ENCODE data around the gene SUN5. TPM values are rescaled to one million over a fixed set of nuclear protein-coding genes. Genes with fewer than 3 reads are reported as not detected.

SUN5 gene
- total RNA-seq, 1 experiment from 2014 or later, result not detected

GRCh38 chr20:33005132-33005566 lies 916 bp upstream of the SUN5 start:
- Histone ChIP-seq H3K4me2 (ENCODE audit: insufficient read depth, insufficient read length, low read length) (no peak overlapping the region), H3K23ac (ENCODE audit: insufficient read length, low read depth, low read length) (no peak overlapping the region), H2BK15ac (ENCODE audit: low read depth, low read length) (no peak overlapping the region), H3K27me3 (ENCODE audit: insufficient read depth, low read length) (no peaks in the 10 kb centered on the region), H3K56ac (ENCODE audit: insufficient read length, low read depth, low read length) (no peak overlapping the region), H2AK5ac (ENCODE audit: insufficient read length, low read length) (no peak overlapping the region), H2BK20ac (ENCODE audit: low read depth, low read length, poor library complexity, severe bottlenecking) (no peak overlapping the region), H3K9me3 (ENCODE audit: control insufficient read depth, low read depth, low read length) (no peaks in the 10 kb centered on the region), H2BK5ac (ENCODE audit: insufficient read length, low read length) (no peak overlapping the region), H3K18ac (ENCODE audit: insufficient read length, low read depth, low read length) (no peak overlapping the region), H3K4me1 (ENCODE audit: insufficient read depth, low read length) (no peaks in the 10 kb centered on the region), H3K14ac (ENCODE audit: insufficient read depth, low read length) (no peak overlapping the region), H4K8ac (replicated peaks; ENCODE audit: insufficient read length, low read depth, low read length) (no peak overlapping the region), H3K79me1 (ENCODE audit: insufficient read depth, low read depth, low read length, poor library complexity, severe bottlenecking) (no peaks in the 10 kb centered on the region), H4K20me1 (ENCODE audit: control insufficient read depth, insufficient read depth, insufficient read length) (no peaks in the 10 kb centered on the region), H3K4ac (ENCODE audit: low read depth, low read length) (no peak overlapping the region), H3K23me2 (ENCODE audit: insufficient read length, low read depth, low read length, poor library complexity, severe bottlenecking) (no peaks in the 10 kb centered on the region), H3K79me2 (ENCODE audit: insufficient read depth, low read length) (no peaks in the 10 kb centered on the region), H3K9ac (ENCODE audit: extremely low read depth, insufficient read length, low read length) (no peak overlapping the region), H4K5ac (ENCODE audit: insufficient read length, low read depth, low read length) (no peak overlapping the region), H4K91ac (ENCODE audit: insufficient read length, low read depth, low read length) (no peak overlapping the region), H2AFZ (ENCODE audit: low read length) (no peak overlapping the region), H3K27ac (ENCODE audit: insufficient read length, low read depth, low read length) (no peak overlapping the region), H3T11ph (ENCODE audit: low read length) (no peak overlapping the region), H2BK120ac (ENCODE audit: low read depth, low read length, poor library complexity, severe bottlenecking) (no peak overlapping the region), H2BK12ac (ENCODE audit: insufficient read length, low read depth, low read length) (no peak overlapping the region)
- Mint-ChIP-seq H3K4me1 (no peaks in the 10 kb centered on the region), H3K27me3 (ENCODE audit: low read depth) (peaks cover 9% of the 10 kb centered on the region), H3K36me3 (ENCODE audit: insufficient read depth in 1 of 3, low read depth in 3 of 3) (peaks cover 0 to 4% (median 0%) of the 10 kb centered on the region in 3 experiments; a peak in 3 of 7 replicates), H3K4me3 (no peak overlapping the region; a peak in 1 of 5 replicates), H3K27ac (no peak overlapping the region), H3K9me3 (peaks cover 5% of the 10 kb centered on the region in 2 experiments; a peak in 3 of 5 replicates)
- peak; percentile 95 for TF ChIP-seq CTCF (conservative IDR thresholded peaks at IDR 0.05)
- WGBS (ENCODE audit: extremely low coverage, insufficient read length, low lambda C conversion rate), result no CpG with 5 or more reads among the region's 4 CpGs
- peak; percentile 50 for DNase-seq
